Measurements from ENCODE around the gene EHD4.

The EHD4 gene

GRCh38 chr15:41933771-41934170, 38.6 kb downstream of the EHD4 start:
- DNase-seq: peak in 2 of 4 experiments; percentile 22 to 48

- DNase-seq: no peak
Observed at GRCh38 chr15:41933326-41933725, 39.0 kb downstream of the EHD4 start.

GRCh38 chr15:41932511-41933289, 39.7 kb downstream of the EHD4 start:
- DNase-seq: no peak

- DNase-seq: no peak
Observed at GRCh38 chr15:41932101-41932500, 40.3 kb downstream of the EHD4 start.

GRCh38 chr15:41930867-41931222, 41.5 kb downstream of the EHD4 start:
- no peak for DNase-seq

GRCh38 chr15:41930221-41930866, 42.0 kb downstream of the EHD4 start:
- peak; percentile 67 to 83 (median 74) for DNase-seq

GRCh38 chr15:41928637-41929620, 43.4 kb downstream of the EHD4 start:
- peak; percentile 33 to 65 (median 60) for DNase-seq

GRCh38 chr15:41928100-41928499, 44.3 kb downstream of the EHD4 start:
- no peak for DNase-seq

- DNase-seq: peak; percentile 25 to 79 (median 64)
Observed at GRCh38 chr15:41927536-41927935, 44.8 kb downstream of the EHD4 start.

GRCh38 chr15:41926185-41927056, 45.9 kb downstream of the EHD4 start:
- DNase-seq: peak; percentile 36 to 72 (median 64)

GRCh38 chr15:41925086-41925608, 47.2 kb downstream of the EHD4 start:
- no peak for DNase-seq

GRCh38 chr15:41923401-41923997, 48.9 kb downstream of the EHD4 start:
- DNase-seq: no peak

- DNase-seq: no peak
Observed at GRCh38 chr15:41922353-41922752, 50.0 kb downstream of the EHD4 start.

- DNase-seq: peak in 1 of 4 experiments; percentile 19
Observed at GRCh38 chr15:41921639-41922038, 50.7 kb downstream of the EHD4 start.

GRCh38 chr15:41921167-41921566, 51.2 kb downstream of the EHD4 start:
- DNase-seq: no peak

- no peak for DNase-seq
Observed at GRCh38 chr15:41919954-41920538, 52.3 kb downstream of the EHD4 start.

- DNase-seq: no peak
Observed at GRCh38 chr15:41919201-41919820, 53.0 kb downstream of the EHD4 start.

GRCh38 chr15:41918506-41919126, 53.7 kb downstream of the EHD4 start:
- no peak for DNase-seq

- DNase-seq: peak in 3 of 4 experiments; percentile 36 to 54 (median 52)
Observed at GRCh38 chr15:41917767-41918430, 54.5 kb downstream of the EHD4 start.

Measured in suppressor macrophage (primary cell).